Activated CD4-positive, alpha-beta T cell treated with anti-CD3 and anti-CD28 coated beads for 24 hours (primary cell): ENCODE data around the gene KBTBD13.

ENCODE experiments used
- DNase-seq, 2 donors: peaks; one replicate each; pipeline ENCODE4 v3.0.0-alpha.2; 2020; ENCODE audit warnings: low read depth in 2 of 2

The KBTBD13 gene

DNA sequence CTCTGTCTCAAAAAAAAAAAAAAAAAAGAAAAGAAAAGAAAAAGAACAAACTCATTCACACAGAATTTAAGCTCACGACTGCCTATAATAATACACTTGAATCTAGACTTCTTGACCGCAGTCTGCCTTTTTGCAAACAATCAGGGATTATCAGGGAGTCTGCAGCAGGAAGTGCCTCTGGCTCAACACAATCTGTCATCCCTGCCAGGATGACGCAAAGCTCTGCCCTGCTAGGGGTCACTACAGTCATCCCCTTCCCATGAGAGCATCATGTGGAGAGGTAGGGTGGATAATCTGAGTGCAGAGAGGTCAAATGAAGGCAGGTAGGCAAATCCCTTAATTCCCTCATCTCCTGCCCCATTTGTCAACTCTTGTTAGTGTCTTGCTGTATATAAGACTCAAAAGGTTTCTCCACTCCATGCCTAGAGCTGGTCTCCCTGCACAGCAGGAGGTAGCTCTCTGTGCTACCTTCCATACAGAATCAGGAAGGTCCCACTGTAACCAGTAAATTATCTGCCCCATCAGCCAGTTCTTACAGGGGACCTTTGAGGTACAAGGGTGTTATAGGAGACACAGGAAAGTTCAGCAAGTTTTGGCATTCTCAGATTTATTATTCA is 34.2 kb downstream of the KBTBD13 start:
- DNase-seq, result no peak

DNA sequence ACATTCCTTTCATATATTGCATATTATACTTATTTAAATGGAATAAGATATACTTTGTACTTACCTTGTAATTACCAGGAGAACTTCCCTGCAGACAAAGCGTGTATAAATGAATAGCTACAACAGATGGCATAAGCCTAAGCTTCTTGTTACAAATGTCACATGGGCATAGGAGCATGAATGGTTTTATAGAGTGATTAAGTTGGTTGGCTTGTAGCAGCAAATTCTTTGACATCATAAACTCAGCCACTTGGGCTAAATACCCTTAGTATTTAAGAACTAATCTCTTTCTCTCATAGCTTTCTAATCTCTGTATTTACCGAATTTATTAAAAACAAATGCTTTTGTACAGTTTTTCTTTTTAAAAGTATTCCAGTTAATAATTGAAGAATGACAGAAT is 38.5 kb downstream of the KBTBD13 start, which contains the start of gene UBAP1L:
Gene UBAP1L, minus strand, starts transcription at position 115 of the 400 bp plus-strand sequence. CDS start 8,985 bp downstream, outside the sequence.
- DNase-seq, result no peak

DNA sequence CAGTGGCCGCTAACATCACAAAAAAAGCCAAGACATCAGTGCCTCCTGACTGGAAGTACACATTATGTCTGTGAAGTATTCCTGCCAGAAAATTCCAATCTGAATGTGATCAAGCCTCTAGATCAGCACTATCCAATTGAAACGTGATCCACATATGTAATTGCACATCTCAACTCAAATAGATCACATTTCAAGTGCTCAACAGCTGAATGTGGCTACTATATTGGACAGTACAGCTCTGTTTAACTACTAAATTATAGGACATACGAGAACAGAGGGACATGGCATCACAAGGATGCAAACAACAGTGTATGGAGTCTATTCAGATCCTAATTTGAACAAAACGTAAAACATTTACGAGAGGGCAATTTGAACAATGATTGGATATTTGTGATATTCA is 39.0 kb downstream of the KBTBD13 start:
- DNase-seq, result no peak
